Mucosa of descending colon (tissue), 3 donors: ENCODE results near the gene HOXB5. TPM values are rescaled to one million over a fixed set of nuclear protein-coding genes. Genes with fewer than 3 reads are reported as not detected.

Experiments
- ATAC-seq: fragments of 200-7000 bp; cut with Tn5 transposase; one replicate; pipeline ENCODE4 v1.9.1; 2020; ENCODE audit warnings: mild to moderate bottlenecking, moderate library complexity
- DNase-seq, 3 donors: peaks; one replicate each; pipeline ENCODE4 v3.0.0-alpha.2; 2020
- H3K36me3 ChIP-seq: fragments of 200-600 bp; one replicate; pipeline ENCODE4 v1.8.0; 2021; ENCODE audit warnings: low read depth, mild to moderate bottlenecking
- H3K4me1 ChIP-seq: fragments of 200-600 bp; one replicate; pipeline ENCODE4 v1.8.0; 2021; ENCODE audit warnings: low read depth, mild to moderate bottlenecking
- H3K4me3 ChIP-seq: fragments of 200-600 bp; one replicate; pipeline ENCODE4 v1.8.0; 2021; ENCODE audit warnings: mild to moderate bottlenecking
- H3K9me3 ChIP-seq: fragments of 200-600 bp; one replicate; pipeline ENCODE4 v1.8.0; 2021; ENCODE audit warnings: mild to moderate bottlenecking
- CTCF ChIP-seq: fragments of 200-600 bp; IDR thresholded peaks from one replicate; pipeline ENCODE4 v1.8.0; 2022; ENCODE audit warnings: antibody characterized with exemption, mild to moderate bottlenecking
- intact Hi-C, 2 donors: fragments of 100-400 bp; cut with DNase I in 1 of 2; cut with micrococcal nuclease in 1 of 2; formaldehyde crosslinking; loops; one replicate each; pipeline versions ENCODE4 v1.11.0 to v1.11.1; 2022; cut with DNase I, micrococcal nuclease
- total RNA-seq, 3 donors: library from RNA; stranded (reverse); fragmentation: NEBNext Ultra II Directional in 2 of 3; extraction: Animal tissue kit (Norgen Biotek cat#: 25700) in 2 of 3; gene quantifications; one replicate each; pipeline versions ENCODE4 v1.2.1 to v1.2.4, GENCODE V29; 2021 to 2023
- donor health status: DM: no; HTN: no; CAD: no; lungs with moderate emphysema.
- donor health status: DM: no; HTN: no; CAD: no.
- donor health status: DM: no; HTN: yes; CAD: no.

The HOXB5 gene
- total RNA-seq, 3 donors from 2014 or later: 16.2 to 29.3 (median 19.9) TPM

- intact Hi-C loops: no loop called here
- H3K36me3 ChIP-seq: no peaks in the 10 kb centered on the region
- H3K9me3 ChIP-seq: no peaks in the 10 kb centered on the region
- no peak for TF ChIP-seq CTCF
- ATAC-seq: no peak
- peaks cover 27% of the 10 kb centered on the region for H3K4me1 ChIP-seq
- DNase-seq: peak; percentile 39 to 58 (median 46)
- no peak overlapping the region for H3K4me3 ChIP-seq
Observed at GRCh38 chr17:48630009-48630924, 36.7 kb upstream of the HOXB5 start.

- ATAC-seq (no peak), DNase-seq (peak; percentile 17 to 44 (median 43))
- Histone ChIP-seq H3K4me1 (peaks cover 34% of the 10 kb centered on the region), H3K4me3 (no peak overlapping the region), H3K9me3 (no peaks in the 10 kb centered on the region), H3K36me3 (no peaks in the 10 kb centered on the region)
- TF ChIP-seq CTCF: no peak
- intact Hi-C loops: loop anchor here in 1 of 2 donors (10.0 kb wide), 1 partner anchor 295 kb away; no protein-coding TSS in a partner anchor
Observed at GRCh38 chr17:48629411-48629759, 35.8 kb upstream of the HOXB5 start.

- Histone ChIP-seq H3K4me3 (no peak overlapping the region), H3K36me3 (no peaks in the 10 kb centered on the region), H3K9me3 (no peaks in the 10 kb centered on the region), H3K4me1 (peaks cover 31% of the 10 kb centered on the region)
- TF ChIP-seq CTCF: no peak
- ATAC-seq: no peak
- DNase-seq: peak in 2 of 3 donors; percentile 27 to 42
- intact Hi-C loops: loop anchor here in 1 of 2 donors (10.0 kb wide), 1 partner anchor 294 kb away; no protein-coding TSS in a partner anchor
Observed at GRCh38 chr17:48628649-48629410, 35.3 kb upstream of the HOXB5 start.

GRCh38 chr17:48627623-48628521 is 34.3 kb upstream of the HOXB5 start:
- ATAC-seq: no peak
- Histone ChIP-seq H3K4me3 (no peak overlapping the region), H3K9me3 (no peaks in the 10 kb centered on the region), H3K4me1 (peaks cover 29% of the 10 kb centered on the region), H3K36me3 (no peaks in the 10 kb centered on the region)
- no peak for TF ChIP-seq CTCF
- DNase-seq: peak in 2 of 3 donors; percentile 51 to 52
- intact Hi-C loops: loop anchor here in 1 of 2 donors (10.0 kb wide), 1 partner anchor 293 kb away; no protein-coding TSS in a partner anchor

- ATAC-seq (no peak), DNase-seq (peak in 1 of 3 donors; percentile 32)
- no peak for TF ChIP-seq CTCF
- Histone ChIP-seq H3K4me1 (peaks cover 29% of the 10 kb centered on the region), H3K4me3 (no peak overlapping the region), H3K36me3 (no peaks in the 10 kb centered on the region), H3K9me3 (no peaks in the 10 kb centered on the region)
- intact Hi-C loops: loop anchor here in 1 of 2 donors (10.0 kb wide), 1 partner anchor 292 kb away; no protein-coding TSS in a partner anchor
Observed at GRCh38 chr17:48627118-48627597, 33.6 kb upstream of the HOXB5 start.
